Measurements from ENCODE around the gene VRK2. TPM values are rescaled to one million over a fixed set of nuclear protein-coding genes. Genes with fewer than 3 reads are reported as not detected.
"Not testable (repeated sequence)": the region's sequence is repeated elsewhere in the genome, so short reads cannot be mapped to it uniquely, and the experiment has no call there.

VRK2 gene
- total RNA-seq, 1 donor from 2014 or later: 25.3 TPM

DNA sequence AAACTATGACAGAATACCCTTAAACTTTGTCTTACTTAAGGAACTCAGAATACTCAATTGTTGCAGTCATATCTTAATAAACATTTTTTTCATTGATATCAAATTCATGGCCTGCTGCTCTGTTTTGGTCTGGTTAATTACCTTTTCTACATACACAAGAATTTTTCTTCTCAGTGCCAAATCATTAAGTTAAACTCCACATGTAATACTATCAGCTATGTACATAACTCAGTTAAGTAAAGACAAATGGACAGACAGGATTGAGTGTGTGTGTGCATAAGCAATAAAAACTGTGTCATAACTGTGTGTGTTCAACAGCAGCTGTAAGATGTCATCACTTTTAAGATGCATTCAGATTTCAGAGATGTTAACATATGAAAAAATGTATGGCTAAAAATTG is 34.4 kb downstream of the VRK2 start:
- no peak overlapping the region for H3K4me3 ChIP-seq (ENCODE audit: low read depth, low read length)
- TF ChIP-seq, protein P1, sequence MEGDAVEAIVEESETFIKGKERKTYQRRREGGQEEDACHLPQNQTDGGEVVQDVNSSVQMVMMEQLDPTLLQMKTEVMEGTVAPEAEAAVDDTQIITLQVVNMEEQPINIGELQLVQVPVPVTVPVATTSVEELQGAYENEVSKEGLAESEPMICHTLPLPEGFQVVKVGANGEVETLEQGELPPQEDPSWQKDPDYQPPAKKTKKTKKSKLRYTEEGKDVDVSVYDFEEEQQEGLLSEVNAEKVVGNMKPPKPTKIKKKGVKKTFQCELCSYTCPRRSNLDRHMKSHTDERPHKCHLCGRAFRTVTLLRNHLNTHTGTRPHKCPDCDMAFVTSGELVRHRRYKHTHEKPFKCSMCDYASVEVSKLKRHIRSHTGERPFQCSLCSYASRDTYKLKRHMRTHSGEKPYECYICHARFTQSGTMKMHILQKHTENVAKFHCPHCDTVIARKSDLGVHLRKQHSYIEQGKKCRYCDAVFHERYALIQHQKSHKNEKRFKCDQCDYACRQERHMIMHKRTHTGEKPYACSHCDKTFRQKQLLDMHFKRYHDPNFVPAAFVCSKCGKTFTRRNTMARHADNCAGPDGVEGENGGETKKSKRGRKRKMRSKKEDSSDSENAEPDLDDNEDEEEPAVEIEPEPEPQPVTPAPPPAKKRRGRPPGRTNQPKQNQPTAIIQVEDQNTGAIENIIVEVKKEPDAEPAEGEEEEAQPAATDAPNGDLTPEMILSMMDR (conservative IDR thresholded peaks at IDR 0.05; ENCODE audit: low read depth, low read length): no peak
- DNase-seq (ENCODE audit: low read depth): no peak

DNA sequence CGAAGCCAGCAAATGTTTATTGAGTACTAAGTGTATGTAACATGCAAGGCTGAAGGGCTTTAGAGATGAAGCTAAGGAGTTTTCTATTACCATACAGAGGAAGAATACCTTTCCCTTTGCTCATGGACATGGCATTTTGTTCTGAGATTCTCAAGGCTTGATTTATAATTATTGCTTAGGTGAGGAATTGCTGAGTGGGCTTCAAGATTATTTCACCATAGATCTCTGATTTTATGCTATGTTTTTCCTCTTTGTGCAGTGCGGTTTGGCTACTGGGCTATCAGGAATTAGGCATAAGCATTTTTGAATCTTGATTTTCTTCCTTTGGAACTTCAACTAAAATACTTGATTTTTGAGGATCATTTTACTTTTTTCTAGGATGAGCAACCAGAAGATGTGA is 42.5 kb downstream of the VRK2 start:
- no peak overlapping the region for H3K4me3 ChIP-seq (ENCODE audit: low read depth, low read length)

DNA sequence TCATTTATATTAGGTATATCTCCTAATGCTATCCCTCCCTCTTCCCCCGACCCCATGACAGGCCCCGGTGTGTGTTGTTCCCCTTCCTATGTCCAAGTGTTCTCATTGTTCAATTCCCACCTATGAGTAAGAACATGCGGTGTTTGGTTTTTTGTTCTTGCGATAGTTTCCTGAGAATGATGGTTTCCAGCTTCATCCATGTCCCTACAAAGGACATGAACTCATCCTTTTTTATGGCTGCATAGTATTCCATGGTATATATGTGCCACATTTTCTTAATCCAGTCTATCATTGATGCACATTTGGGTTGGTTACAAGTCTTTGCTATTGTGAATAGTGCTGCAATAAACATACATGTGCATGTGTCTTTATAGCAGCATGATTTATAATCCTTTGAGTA is 46.2 kb downstream of the VRK2 start:
- not testable (repeated sequence) for H3K4me3 ChIP-seq (ENCODE audit: low read depth, low read length); DNase-seq (ENCODE audit: low read depth)

More for the DNA sequence above, 42.5 kb downstream of the VRK2 start:
- TF ChIP-seq, protein P1 (conservative IDR thresholded peaks at IDR 0.05; ENCODE audit: low read depth, low read length): no peak
- no peak for DNase-seq (ENCODE audit: low read depth)

DNA sequence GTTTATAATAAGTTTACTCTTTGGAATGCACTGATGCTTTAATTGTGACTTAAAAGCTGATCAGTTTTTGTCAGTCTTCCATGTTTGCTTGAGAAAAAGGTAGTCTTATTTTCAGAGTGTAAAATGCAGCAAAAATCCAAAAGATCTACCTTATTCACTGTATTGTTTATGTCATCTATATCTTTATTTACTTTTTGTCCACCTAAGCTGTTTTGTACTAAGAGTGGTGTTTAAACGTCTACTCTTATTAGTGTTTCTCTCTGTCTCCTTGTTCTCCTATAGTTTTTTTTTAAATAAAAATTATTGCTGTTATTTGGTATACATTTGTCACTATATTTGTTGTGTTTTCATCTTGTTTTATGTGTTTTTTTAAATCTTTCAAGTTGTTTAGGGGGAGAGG is 50.4 kb downstream of the VRK2 start:
- DNase-seq (ENCODE audit: low read depth): no peak
- TF ChIP-seq, protein P1 (conservative IDR thresholded peaks at IDR 0.05; ENCODE audit: low read depth, low read length): no peak
- H3K4me3 ChIP-seq (ENCODE audit: low read depth, low read length): no peak overlapping the region

DNA sequence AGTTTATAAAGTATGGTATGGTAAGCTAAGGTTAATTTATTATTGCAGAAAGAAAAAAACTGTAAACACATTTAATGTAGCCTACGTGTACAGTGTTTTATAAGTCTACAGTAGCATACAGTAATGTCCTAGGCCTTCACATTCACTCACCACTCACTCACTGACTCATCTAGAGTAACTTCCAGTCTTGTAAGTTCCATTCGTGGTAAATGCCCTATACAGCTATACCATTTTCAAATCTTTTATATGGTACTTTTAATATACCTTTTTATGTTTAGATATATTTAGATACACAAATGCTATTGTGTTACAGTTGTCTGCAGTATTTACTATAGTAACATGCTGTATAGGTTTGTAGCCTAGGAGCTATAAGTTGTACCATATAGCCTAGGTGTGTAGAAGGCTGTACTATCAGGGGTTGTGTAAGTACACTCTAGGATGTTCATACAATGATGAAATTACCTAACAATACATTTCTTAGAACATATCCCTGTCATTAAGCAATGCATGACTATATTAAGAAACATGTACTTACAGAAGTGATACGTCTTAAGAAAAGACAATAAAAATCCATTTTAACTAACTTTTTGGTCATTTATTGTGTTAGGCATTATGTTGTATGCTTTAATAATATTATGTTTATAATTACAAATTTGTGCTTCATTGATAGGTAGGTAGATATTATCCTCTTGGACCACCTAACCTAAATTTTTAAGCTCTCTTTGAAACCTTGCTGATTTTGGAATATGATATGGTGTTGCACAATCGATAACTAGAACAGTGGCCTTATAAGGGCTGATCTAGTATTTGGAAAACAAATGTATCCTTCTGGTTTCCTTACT is 51.9 kb downstream of the VRK2 start:
- TF ChIP-seq, protein P1 (conservative IDR thresholded peaks at IDR 0.05; ENCODE audit: low read depth, low read length): no peak
- no peak for DNase-seq (ENCODE audit: low read depth)
- no peak overlapping the region for H3K4me3 ChIP-seq (ENCODE audit: low read depth, low read length)

DNA sequence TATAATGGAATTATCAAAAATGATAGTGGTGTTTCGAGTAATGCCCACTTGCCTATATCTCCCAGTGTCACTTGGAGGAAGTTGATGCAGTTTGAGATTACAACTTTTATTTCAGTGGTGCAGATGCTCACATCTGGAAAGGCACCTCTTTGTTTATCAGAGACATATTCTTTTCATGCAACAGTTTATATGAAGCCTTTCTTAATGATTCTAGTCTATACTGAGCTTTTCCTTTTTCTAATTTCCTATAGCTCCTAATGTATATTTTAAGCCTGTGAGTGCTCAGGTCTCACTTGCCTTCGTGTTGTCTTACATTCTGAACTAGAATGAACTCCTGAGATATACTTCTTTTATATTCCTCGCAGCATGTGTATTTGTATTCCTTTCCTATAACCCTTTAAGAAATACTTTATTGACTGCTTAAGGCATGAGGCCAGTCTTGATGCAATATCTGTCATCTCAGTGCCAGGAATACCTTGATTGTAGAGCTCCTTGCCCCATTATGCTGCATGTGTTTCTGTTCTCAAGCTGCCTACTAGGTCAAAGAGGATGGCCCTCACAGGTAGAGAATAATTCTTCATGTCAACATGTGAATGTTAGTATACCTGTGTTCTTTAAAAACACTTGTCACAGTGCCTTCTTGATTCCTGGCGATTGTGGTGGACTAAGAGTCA is 52.6 kb downstream of the VRK2 start:
- no peak for DNase-seq (ENCODE audit: low read depth)
- H3K4me3 ChIP-seq (ENCODE audit: low read depth, low read length): no peak overlapping the region
- TF ChIP-seq, protein P1 (conservative IDR thresholded peaks at IDR 0.05; ENCODE audit: low read depth, low read length): no peak

DNA sequence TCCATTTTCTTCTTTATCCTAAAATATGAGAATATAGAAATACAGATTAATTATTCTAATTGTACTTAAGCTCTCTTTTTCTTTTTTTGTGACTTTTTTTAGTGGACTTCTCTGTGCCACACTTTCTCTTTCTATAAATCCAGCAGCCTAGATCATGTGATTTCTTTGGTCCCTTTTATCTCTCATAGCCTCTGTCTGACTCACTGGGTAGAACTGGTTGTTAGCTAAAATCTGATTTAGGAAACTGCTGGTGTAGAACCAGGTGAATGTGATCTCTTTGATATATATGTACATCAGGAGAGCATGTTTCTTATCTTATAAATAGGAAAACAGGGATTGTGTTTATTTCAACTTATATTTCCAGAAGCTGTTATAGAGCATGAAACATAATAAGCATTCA is 54.9 kb downstream of the VRK2 start:
- TF ChIP-seq, protein P1 (conservative IDR thresholded peaks at IDR 0.05; ENCODE audit: low read depth, low read length): no peak
- H3K4me3 ChIP-seq (ENCODE audit: low read depth, low read length): no peak overlapping the region
- DNase-seq (ENCODE audit: low read depth): no peak
